ENCODE results near the gene PCLAF.
A peak's percentile ranks its signal among the peaks of the same experiment; 100 is the strongest.
"Not testable (repeated sequence)": the region's sequence is repeated elsewhere in the genome, so short reads cannot be mapped to it uniquely, and the experiment has no call there.

Gene PCLAF

DNA sequence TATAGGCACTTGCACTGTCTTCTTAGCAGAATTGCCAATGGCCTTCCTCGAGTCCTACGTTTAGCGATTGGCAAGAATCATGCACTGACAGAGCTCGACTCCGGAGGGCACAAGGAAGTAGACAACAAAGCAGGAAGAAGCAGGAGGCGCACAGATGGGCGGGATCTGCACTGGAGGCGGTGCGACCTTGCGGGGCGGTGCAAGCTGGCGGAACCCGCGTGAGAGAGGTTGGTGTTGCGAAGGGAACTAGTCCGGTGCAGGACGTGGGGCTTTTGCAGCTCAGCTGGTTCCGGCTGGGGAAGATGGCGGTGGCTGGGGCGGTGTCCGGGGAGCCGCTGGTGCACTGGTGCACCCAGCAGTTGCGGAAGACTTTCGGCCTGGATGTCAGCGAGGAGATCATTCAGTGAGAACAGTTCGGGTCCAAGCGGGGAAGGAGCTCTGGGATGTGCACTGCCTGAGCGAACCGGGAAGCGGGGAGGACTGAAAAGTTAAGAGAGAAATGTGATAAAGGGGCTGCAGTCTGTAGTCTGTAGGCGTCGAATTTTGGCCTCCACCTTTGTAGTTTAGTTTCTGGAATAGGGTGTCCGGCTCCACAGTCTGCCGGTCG lies 6.4 kb upstream of the PCLAF start, which contains the start of gene TRIP4:
Gene TRIP4 (plus strand): TSS at position 275 of the 607 bp plus-strand sequence. CDS start 28 bp downstream, at position 303.
- no peak for TF ChIP-seq CTCF (IDR thresholded peaks at IDR 0.05; ENCODE audit: borderline replicate concordance, control extremely low read depth, extremely low read depth, insufficient read depth, missing control alignments)
- in situ Hi-C loops (cut with MboI; ENCODE audit: low sequenced_read_pairs, unreplicated experiment) = no loop called here
- peak; percentile 95 for DNase-seq (ENCODE audit: low spot score)

DNA sequence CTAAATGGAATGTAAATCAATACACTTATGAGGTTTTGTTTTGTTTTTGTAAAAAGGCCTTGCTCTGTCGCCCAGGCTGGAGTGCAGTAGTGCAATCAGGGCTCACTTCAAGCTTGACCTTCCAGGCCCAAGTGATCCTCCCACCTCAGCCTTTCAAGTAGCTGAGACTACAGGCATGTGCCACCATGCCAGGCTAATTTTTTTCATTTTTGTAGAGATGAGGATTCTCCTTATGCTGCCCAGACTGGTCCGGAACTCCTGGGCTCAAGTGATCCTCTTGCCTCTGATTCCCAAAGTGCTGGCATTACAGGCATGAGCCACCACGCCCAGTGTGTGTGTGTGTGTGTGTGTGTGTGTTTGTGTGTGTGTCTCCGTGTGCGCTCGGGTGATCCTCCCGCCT lies 5.0 kb upstream of the PCLAF start:
- no peak for TF ChIP-seq CTCF (IDR thresholded peaks at IDR 0.05; ENCODE audit: borderline replicate concordance, control extremely low read depth, extremely low read depth, insufficient read depth, missing control alignments)
- no peak for DNase-seq (ENCODE audit: low spot score)
- in situ Hi-C loops (cut with MboI; ENCODE audit: low sequenced_read_pairs, unreplicated experiment) = no loop called here

- TF ChIP-seq CTCF (IDR thresholded peaks at IDR 0.05; ENCODE audit: borderline replicate concordance, control extremely low read depth, extremely low read depth, insufficient read depth, missing control alignments) = no peak
- in situ Hi-C loops (cut with MboI; ENCODE audit: low sequenced_read_pairs, unreplicated experiment) = no loop called here
- DNase-seq (ENCODE audit: low spot score) = no peak
Observed at GRCh38 chr15:64383760-64384159, 2.5 kb upstream of the PCLAF start.

GRCh38 chr15:64380130-64380870 lies 941 bp downstream of the PCLAF start:
- in situ Hi-C loops (cut with MboI; ENCODE audit: low sequenced_read_pairs, unreplicated experiment); DNase-seq (ENCODE audit: low spot score): not testable (repeated sequence)

DNA sequence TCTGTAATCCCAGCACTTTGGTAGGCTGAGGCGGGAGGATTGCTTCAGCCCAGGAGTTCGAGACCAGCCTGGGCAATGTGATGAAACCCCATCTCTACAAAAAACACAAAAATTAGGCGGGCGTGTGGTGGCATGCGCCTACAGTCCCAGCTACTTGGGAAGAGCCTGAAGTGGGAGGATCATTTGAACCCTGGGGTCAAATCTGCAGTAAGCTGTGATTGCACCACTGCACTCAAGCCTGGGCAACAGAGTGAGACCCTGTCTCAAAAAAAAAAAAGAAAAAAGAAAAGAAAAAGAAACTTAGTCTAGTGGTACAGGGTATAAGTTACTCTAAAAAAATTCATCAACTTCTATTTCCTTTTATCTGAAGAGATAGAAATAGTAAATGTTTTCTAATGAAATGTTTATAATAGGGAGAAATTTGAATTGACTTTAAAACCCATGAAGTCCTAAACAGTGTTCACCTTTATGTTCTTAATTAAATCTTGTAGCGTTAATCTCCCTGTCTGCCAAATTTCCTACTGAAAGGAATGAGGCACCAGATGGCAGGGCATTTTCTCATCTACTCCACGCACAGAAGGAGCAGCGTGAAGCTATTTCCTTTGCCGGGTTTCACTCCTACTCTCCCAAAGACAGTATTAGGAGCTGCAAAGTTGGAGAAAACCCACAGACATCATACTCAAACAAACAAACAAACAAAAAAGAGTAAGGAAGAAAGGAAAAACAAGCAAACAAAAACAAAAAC lies 1.9 kb downstream of the PCLAF start:
- in situ Hi-C loops (cut with MboI; ENCODE audit: low sequenced_read_pairs, unreplicated experiment) = no loop called here
- no peak for TF ChIP-seq CTCF (IDR thresholded peaks at IDR 0.05; ENCODE audit: borderline replicate concordance, control extremely low read depth, extremely low read depth, insufficient read depth, missing control alignments)
- no peak for DNase-seq (ENCODE audit: low spot score)

DNA sequence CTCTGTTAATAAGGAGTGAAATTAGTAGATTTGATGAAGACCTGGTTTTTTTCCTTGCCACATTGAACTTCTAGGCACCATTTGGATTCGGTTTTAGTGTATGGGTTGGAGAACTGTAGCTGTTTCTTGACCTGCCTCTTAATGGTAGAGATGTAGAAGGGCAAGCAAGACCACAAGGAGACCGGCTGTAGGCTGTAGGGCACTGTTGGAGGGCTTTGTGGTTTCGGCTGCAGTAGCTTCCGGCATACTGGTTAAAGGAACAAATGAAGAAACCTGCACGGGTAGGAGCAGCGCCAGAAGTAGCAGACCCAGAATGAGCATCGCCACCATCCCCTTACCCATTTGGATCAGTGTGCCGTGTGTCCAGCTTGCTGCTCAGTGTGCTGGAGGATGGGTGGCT lies 7.9 kb downstream of the PCLAF start:
- in situ Hi-C loops (cut with MboI; ENCODE audit: low sequenced_read_pairs, unreplicated experiment) = no loop called here

GRCh38 chr15:64371383-64371782 lies 9.9 kb downstream of the PCLAF start:
- in situ Hi-C loops (cut with MboI; ENCODE audit: low sequenced_read_pairs, unreplicated experiment); DNase-seq (ENCODE audit: low spot score): not testable (repeated sequence)

More for the DNA sequence above, 7.9 kb downstream of the PCLAF start:
- no peak for DNase-seq (ENCODE audit: low spot score)
- TF ChIP-seq CTCF (IDR thresholded peaks at IDR 0.05; ENCODE audit: borderline replicate concordance, control extremely low read depth, extremely low read depth, insufficient read depth, missing control alignments) = no peak
